ENCODE results near the gene LTO1. TPM values are rescaled to one million over a fixed set of nuclear protein-coding genes. Genes with fewer than 3 reads are reported as not detected.

LTO1 gene
- total RNA-seq, 3 donors from 2014 or later (not counting 1 experiment from before 2014, with no cell fraction given) = 23.2 to 33.5 (median 25.3) TPM

DNA sequence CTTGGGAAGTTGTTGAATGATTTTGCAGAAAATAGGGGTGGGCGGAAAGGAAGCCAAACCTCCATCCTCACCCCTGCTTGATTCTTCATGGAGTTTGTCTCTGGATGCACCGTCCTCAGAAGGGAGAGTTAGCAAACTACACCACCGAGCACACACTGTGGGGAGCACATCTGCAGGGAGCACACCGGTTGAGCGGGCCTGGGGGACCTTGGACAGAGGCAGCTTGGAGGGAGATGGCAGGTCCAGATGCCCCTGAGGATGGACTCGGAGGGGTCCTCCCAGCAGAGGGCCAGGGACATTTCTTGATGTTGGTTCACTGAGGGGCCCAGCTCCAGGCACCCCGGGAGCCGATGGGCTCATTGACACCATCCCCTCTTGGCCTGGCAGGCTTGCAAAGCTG, 43.8 kb upstream of the LTO1 start:
- Histone ChIP-seq H3K4me3 (ENCODE audit: low read length) (no peak overlapping the region), H3K36me3 (ENCODE audit: control insufficient read depth, insufficient read depth, low read length) (no peaks in the 10 kb centered on the region), H3K9me3 (ENCODE audit: control insufficient read depth, insufficient read depth, low read length) (no peaks in the 10 kb centered on the region), H3K4me1 (ENCODE audit: control insufficient read depth, insufficient read depth, low read length) (no peaks in the 10 kb centered on the region), H3K27ac (ENCODE audit: low read length) (no peak overlapping the region), H3K27me3 (ENCODE audit: control insufficient read depth, insufficient read depth, low read length) (peaks cover 12% of the 10 kb centered on the region)
- 82% methylated on average over 7 of the region's 8 CpGs for WGBS (ENCODE audit: insufficient coverage)
- H3K4me3 Mint-ChIP-seq = no peak overlapping the region
- peaks cover 21 to 29% of the 10 kb centered on the region in 2 donors for H3K27me3 Mint-ChIP-seq (ENCODE audit: low read depth in 2 of 2)
- DNase-seq (no peak), ATAC-seq (no peak)
- no peaks in the 10 kb centered on the region for H3K36me3 Mint-ChIP-seq
- H3K27ac Mint-ChIP-seq = no peak overlapping the region
- no peaks in the 10 kb centered on the region for H3K4me1 Mint-ChIP-seq
- intact Hi-C loops (cut with micrococcal nuclease) = no loop called here
- TF ChIP-seq, protein P1, sequence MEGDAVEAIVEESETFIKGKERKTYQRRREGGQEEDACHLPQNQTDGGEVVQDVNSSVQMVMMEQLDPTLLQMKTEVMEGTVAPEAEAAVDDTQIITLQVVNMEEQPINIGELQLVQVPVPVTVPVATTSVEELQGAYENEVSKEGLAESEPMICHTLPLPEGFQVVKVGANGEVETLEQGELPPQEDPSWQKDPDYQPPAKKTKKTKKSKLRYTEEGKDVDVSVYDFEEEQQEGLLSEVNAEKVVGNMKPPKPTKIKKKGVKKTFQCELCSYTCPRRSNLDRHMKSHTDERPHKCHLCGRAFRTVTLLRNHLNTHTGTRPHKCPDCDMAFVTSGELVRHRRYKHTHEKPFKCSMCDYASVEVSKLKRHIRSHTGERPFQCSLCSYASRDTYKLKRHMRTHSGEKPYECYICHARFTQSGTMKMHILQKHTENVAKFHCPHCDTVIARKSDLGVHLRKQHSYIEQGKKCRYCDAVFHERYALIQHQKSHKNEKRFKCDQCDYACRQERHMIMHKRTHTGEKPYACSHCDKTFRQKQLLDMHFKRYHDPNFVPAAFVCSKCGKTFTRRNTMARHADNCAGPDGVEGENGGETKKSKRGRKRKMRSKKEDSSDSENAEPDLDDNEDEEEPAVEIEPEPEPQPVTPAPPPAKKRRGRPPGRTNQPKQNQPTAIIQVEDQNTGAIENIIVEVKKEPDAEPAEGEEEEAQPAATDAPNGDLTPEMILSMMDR (IDR thresholded peaks at IDR 0.05) = no peak
- H3K9me3 Mint-ChIP-seq = no peaks in the 10 kb centered on the region

DNA sequence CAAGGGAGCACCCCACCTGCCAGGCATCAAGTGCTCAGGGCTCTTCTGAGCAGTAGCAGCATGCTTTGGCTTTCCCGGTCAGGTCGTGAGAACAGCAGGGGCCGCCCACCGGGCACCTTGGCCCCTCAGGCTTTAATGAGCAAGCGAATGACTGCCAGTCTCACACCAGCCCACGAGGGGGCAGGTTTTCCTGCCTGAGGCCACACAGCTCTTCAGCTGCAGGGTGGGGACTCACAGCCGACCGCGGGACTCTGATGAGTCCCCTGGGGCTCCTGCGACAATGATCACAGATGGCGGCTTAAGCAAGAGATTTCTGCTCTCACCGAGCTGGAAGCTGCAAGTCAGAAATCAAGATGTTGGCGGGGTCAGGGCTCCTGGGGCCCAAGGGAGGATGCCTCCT, 43.0 kb upstream of the LTO1 start:
- ATAC-seq = no peak
- no peaks in the 10 kb centered on the region for H3K9me3 Mint-ChIP-seq
- no peak for DNase-seq
- WGBS (ENCODE audit: insufficient coverage) = 3% methylated on average over 13 of the region's 13 CpGs
- no peak overlapping the region for H3K4me3 ChIP-seq (ENCODE audit: low read length)
- H3K27me3 ChIP-seq (ENCODE audit: control insufficient read depth, insufficient read depth, low read length) = peaks cover 12% of the 10 kb centered on the region
- H3K4me3 Mint-ChIP-seq = no peak overlapping the region
- H3K27ac ChIP-seq (ENCODE audit: low read length) = no peak overlapping the region
- intact Hi-C loops (cut with micrococcal nuclease) = no loop called here
- no peaks in the 10 kb centered on the region for H3K4me1 Mint-ChIP-seq
- H3K9me3 ChIP-seq (ENCODE audit: control insufficient read depth, insufficient read depth, low read length) = no peaks in the 10 kb centered on the region
- TF ChIP-seq, protein P1 (IDR thresholded peaks at IDR 0.05) = no peak
- H3K36me3 Mint-ChIP-seq = no peaks in the 10 kb centered on the region
- H3K4me1 ChIP-seq (ENCODE audit: control insufficient read depth, insufficient read depth, low read length) = no peaks in the 10 kb centered on the region
- no peaks in the 10 kb centered on the region for H3K36me3 ChIP-seq (ENCODE audit: control insufficient read depth, insufficient read depth, low read length)
- H3K27me3 Mint-ChIP-seq (ENCODE audit: low read depth in 2 of 2) = peaks cover 21 to 28% of the 10 kb centered on the region in 2 donors
- no peak overlapping the region for H3K27ac Mint-ChIP-seq

DNA sequence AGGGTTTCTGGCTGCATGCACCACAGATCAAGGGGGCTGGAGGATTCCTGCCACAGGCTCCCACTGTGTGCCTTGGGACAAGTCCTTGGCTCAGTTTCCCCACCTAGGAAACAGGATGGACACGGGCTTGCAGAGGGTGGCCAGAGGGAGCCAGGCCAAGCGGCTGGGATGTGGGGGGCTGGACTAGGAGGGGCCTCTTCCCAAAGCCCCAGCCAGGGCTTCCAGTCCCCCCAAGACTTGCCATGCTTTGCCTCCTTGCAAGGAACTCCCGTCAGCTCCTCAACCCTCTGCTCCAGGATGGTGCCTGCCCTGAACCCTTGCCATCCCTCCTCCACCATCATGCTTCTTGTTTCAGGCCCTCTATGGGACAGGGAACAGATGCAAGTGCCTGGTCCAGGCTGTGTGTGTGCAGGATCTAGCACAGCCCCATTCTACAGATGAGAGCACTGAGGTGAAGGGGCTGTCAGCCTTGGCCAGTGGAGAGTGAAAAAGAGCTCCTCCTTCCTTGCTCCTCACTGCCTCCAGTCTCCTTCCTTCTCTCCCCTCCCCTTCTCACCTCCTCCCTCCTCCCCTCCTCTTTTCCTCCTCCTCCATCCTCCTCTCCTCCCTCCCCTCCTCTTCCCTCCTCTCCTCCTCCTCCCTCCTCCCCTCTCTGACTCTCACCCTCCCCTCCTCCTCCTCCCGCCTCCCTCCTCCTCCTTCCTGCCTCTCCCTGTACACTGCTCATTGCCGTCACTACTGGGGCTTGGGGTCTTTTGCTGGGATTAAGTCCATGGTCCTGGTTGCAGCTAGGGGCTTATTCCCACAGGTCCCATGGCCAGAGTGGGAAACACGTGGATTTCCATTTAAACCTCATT, 42.0 kb upstream of the LTO1 start:
- peaks cover 5% of the 10 kb centered on the region for H3K4me1 ChIP-seq (ENCODE audit: control insufficient read depth, insufficient read depth, low read length)
- no peaks in the 10 kb centered on the region for H3K36me3 ChIP-seq (ENCODE audit: control insufficient read depth, insufficient read depth, low read length)
- 70% methylated on average over 6 of the region's 6 CpGs for WGBS (ENCODE audit: insufficient coverage)
- H3K36me3 Mint-ChIP-seq = no peaks in the 10 kb centered on the region
- DNase-seq (no peak), ATAC-seq (no peak)
- H3K27me3 Mint-ChIP-seq (ENCODE audit: low read depth in 2 of 2) = peaks cover 18 to 23% of the 10 kb centered on the region in 2 donors
- TF ChIP-seq, protein P1 (IDR thresholded peaks at IDR 0.05) = no peak
- H3K4me3 Mint-ChIP-seq = no peak overlapping the region
- H3K9me3 Mint-ChIP-seq = no peaks in the 10 kb centered on the region
- no peak overlapping the region for H3K27ac ChIP-seq (ENCODE audit: low read length)
- no peak overlapping the region for H3K27ac Mint-ChIP-seq
- H3K9me3 ChIP-seq (ENCODE audit: control insufficient read depth, insufficient read depth, low read length) = no peaks in the 10 kb centered on the region
- intact Hi-C loops (cut with micrococcal nuclease) = no loop called here
- peaks cover 0 to 3% of the 10 kb centered on the region in 2 donors for H3K4me1 Mint-ChIP-seq
- H3K27me3 ChIP-seq (ENCODE audit: control insufficient read depth, insufficient read depth, low read length) = peaks cover 15% of the 10 kb centered on the region
- H3K4me3 ChIP-seq (ENCODE audit: low read length) = no peak overlapping the region

All from natural killer cell (primary cell).